ENCODE measurements around the gene C19orf25.

Gene C19orf25

DNA sequence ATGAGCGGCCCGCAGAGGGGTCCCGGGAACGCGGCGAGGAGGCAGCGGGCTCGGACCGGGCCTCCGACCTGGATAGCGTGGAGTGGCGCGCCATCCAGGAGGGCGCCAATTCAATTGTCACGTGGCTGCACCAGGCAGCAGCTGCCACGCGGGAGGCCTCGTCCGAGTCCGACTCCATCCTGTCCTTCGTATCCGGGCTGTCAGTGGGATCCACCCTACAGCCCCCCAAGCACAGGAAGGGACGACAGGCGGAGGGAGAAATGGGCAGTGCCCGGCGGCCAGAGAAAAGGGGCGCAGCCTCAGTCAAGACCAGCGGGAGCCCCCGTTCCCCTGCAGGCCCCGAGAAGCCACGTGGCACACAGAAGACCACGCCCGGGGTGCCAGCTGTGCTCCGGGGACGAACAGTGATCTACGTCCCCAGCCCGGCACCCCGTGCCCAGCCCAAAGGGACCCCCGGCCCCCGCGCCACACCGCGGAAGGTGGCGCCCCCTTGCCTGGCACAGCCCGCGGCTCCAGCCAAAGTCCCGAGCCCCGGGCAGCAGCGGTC lies 10.7 kb downstream of the C19orf25 start:
- Histone ChIP-seq H3K4me3 (ENCODE audit: low read depth, low read length) (peak overlapping the region; percentile 81), H3K4me1 (ENCODE audit: control insufficient read depth, insufficient read depth, low read length, unreplicated experiment) (peaks cover 2% of the 10 kb centered on the region), H2AFZ (ENCODE audit: low read length, unreplicated experiment) (no peak overlapping the region), H3K27me3 (ENCODE audit: insufficient read depth, low read length) (no peaks in the 10 kb centered on the region), H3K36me3 (ENCODE audit: insufficient read depth, low read length) (no peaks in the 10 kb centered on the region), H3K79me2 (ENCODE audit: control insufficient read depth, insufficient read depth, low read length, unreplicated experiment) (peaks cover 8% of the 10 kb centered on the region), H3K27ac (ENCODE audit: low read depth, low read length) (peak overlapping the region; percentile 47)

DNA sequence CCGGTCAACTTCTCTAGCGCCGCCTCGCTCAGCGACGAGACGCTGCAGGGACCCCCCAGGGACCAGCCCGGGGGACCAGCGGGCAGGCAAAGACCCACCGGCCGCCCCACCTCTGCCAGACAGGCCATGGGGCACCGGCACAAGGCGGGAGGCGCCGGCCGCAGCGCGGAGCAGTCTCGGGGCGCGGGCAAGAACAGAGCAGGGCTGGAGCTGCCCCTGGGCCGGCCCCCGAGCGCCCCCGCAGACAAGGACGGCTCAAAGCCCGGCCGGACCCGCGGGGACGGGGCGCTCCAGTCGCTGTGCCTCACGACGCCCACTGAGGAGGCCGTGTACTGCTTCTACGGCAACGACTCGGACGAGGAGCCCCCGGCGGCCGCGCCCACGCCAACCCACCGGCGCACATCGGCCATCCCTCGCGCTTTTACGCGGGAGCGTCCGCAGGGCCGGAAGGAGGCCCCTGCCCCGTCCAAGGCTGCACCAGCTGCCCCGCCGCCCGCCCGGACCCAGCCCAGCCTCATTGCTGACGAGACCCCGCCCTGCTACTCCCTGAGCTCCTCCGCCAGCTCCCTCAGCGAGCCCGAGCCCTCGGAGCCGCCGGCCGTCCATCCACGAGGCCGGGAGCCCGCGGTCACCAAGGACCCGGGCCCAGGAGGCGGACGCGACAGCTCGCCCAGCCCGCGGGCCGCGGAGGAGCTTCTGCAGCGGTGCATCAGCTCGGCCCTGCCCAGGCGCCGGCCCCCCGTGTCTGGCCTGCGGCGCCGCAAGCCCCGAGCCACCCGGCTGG lies 11.3 kb downstream of the C19orf25 start:
- peaks cover 8% of the 10 kb centered on the region for H3K79me2 ChIP-seq (ENCODE audit: control insufficient read depth, insufficient read depth, low read length, unreplicated experiment)
- no peak overlapping the region for H2AFZ ChIP-seq (ENCODE audit: low read length, unreplicated experiment)
- peak overlapping the region; percentile 47; the same call in 1 of the 2 replicates for H3K27ac ChIP-seq (ENCODE audit: low read depth, low read length)
- peaks cover 2% of the 10 kb centered on the region for H3K4me1 ChIP-seq (ENCODE audit: control insufficient read depth, insufficient read depth, low read length, unreplicated experiment)
- H3K27me3 ChIP-seq (ENCODE audit: insufficient read depth, low read length) = no peaks in the 10 kb centered on the region
- H3K4me3 ChIP-seq (ENCODE audit: low read depth, low read length) = peak overlapping the region; percentile 81
- H3K36me3 ChIP-seq (ENCODE audit: insufficient read depth, low read length) = no peaks in the 10 kb centered on the region

DNA sequence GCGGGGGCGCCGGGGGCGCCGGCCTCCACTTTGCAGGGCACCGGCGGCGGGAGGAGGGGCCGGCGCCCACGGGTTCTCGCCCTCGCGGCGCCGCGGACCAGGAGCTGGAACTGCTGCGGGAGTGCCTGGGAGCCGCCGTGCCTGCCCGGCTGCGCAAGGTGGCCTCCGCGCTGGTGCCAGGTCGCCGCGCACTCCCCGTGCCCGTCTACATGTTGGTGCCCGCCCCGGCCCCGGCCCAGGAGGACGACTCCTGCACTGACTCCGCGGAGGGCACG lies 11.9 kb downstream of the C19orf25 start:
- H3K36me3 ChIP-seq (ENCODE audit: insufficient read depth, low read length) = no peaks in the 10 kb centered on the region
- H3K4me3 ChIP-seq (ENCODE audit: low read depth, low read length) = peak overlapping the region; percentile 81
- H3K27ac ChIP-seq (ENCODE audit: low read depth, low read length) = no peak overlapping the region
- peaks cover 2% of the 10 kb centered on the region for H3K4me1 ChIP-seq (ENCODE audit: control insufficient read depth, insufficient read depth, low read length, unreplicated experiment)
- H3K27me3 ChIP-seq (ENCODE audit: insufficient read depth, low read length) = no peaks in the 10 kb centered on the region
- H3K79me2 ChIP-seq (ENCODE audit: control insufficient read depth, insufficient read depth, low read length, unreplicated experiment) = peaks cover 8% of the 10 kb centered on the region
- H2AFZ ChIP-seq (ENCODE audit: low read length, unreplicated experiment) = no peak overlapping the region

DNA sequence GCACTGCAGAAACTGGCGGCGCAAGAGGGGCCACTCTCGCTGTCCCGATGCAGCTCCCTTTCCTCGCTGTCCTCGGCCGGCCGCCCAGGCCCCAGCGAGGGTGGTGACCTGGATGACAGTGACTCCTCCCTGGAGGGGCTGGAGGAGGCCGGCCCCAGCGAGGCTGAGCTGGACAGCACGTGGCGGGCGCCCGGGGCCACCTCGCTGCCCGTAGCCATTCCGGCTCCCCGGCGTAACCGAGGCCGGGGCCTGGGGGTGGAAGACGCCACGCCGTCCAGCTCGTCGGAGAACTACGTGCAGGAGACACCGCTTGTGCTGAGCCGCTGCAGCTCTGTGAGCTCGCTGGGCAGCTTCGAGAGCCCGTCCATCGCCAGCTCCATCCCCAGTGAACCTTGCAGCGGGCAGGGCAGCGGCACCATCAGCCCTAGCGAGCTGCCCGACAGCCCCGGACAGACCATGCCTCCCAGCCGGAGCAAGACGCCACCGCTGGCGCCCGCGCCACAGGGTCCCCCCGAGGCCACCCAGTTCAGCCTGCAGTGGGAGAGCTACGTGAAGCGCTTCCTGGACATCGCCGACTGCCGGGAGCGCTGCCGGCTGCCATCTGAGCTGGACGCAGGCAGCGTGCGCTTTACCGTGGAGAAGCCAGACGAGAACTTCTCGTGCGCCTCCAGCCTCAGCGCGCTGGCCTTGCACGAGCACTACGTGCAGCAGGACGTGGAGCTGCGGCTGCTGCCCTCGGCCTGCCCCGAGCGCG lies 12.4 kb downstream of the C19orf25 start:
- Histone ChIP-seq H3K4me3 (ENCODE audit: low read depth, low read length) (peak overlapping the region; percentile 81; the same call in 1 of the 2 replicates), H3K27me3 (ENCODE audit: insufficient read depth, low read length) (no peaks in the 10 kb centered on the region)

DNA sequence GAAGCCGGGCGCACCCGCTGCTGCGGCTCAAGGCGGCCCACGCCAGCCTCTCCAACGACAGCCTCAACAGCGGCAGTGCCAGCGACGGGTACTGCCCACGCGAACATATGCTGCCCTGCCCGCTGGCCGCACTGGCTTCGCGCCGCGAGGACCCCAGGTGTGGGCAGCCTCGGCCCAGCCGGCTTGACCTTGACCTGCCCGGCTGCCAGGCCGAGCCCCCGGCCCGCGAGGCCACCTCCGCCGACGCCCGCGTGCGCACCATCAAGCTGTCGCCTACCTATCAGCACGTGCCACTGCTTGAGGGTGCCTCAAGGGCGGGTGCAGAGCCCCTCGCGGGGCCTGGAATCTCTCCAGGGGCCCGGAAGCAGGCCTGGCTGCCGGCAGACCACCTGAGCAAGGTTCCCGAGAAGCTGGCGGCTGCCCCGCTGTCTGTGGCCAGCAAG lies 13.0 kb downstream of the C19orf25 start:
- H2AFZ ChIP-seq (ENCODE audit: low read length, unreplicated experiment) = no peak overlapping the region
- no peak overlapping the region for H3K4me3 ChIP-seq (ENCODE audit: low read depth, low read length)
- no peaks in the 10 kb centered on the region for H3K4me1 ChIP-seq (ENCODE audit: control insufficient read depth, insufficient read depth, low read length, unreplicated experiment)
- H3K79me2 ChIP-seq (ENCODE audit: control insufficient read depth, insufficient read depth, low read length, unreplicated experiment) = peaks cover 8% of the 10 kb centered on the region
- H3K27ac ChIP-seq (ENCODE audit: low read depth, low read length) = no peak overlapping the region
- H3K36me3 ChIP-seq (ENCODE audit: insufficient read depth, low read length) = no peaks in the 10 kb centered on the region
- H3K27me3 ChIP-seq (ENCODE audit: insufficient read depth, low read length) = no peaks in the 10 kb centered on the region

More for the DNA sequence above, 12.4 kb downstream of the C19orf25 start:
- Histone ChIP-seq H3K36me3 (ENCODE audit: insufficient read depth, low read length) (no peaks in the 10 kb centered on the region), H2AFZ (ENCODE audit: low read length, unreplicated experiment) (no peak overlapping the region), H3K27ac (ENCODE audit: low read depth, low read length) (no peak overlapping the region), H3K4me1 (ENCODE audit: control insufficient read depth, insufficient read depth, low read length, unreplicated experiment) (peaks cover 2% of the 10 kb centered on the region), H3K79me2 (ENCODE audit: control insufficient read depth, insufficient read depth, low read length, unreplicated experiment) (peaks cover 8% of the 10 kb centered on the region)

DNA sequence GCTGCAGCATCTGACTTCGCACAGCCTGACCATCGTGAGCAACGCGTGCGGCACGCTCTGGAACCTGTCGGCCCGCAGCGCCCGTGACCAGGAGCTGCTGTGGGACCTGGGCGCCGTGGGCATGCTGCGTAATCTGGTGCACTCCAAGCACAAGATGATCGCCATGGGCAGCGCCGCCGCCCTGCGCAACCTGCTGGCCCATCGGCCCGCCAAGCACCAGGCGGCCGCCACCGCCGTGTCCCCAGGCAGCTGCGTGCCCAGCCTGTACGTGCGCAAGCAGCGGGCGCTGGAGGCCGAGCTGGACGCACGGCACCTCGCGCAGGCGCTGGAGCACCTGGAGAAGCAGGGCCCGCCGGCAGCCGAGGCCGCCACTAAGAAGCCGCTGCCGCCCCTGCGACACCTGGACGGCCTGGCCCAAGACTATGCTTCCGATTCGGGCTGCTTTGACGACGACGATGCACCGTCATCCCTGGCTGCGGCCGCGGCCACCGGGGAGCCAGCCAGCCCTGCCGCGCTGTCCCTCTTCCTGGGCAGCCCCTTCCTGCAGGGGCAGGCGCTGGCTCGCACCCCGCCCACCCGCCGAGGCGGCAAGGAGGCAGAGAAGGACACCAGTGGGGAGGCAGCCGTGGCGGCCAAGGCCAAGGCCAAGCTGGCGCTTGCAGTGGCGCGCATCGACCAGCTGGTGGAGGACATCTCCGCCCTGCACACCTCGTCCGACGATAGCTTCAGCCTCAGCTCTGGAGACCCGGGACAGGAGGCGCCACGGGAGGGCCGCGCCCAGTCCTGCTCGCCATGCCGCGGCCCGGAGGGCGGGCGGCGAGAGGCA lies 13.6 kb downstream of the C19orf25 start:
- H3K27me3 ChIP-seq (ENCODE audit: insufficient read depth, low read length) = no peaks in the 10 kb centered on the region
- no peak overlapping the region for H3K27ac ChIP-seq (ENCODE audit: low read depth, low read length)
- no peaks in the 10 kb centered on the region for H3K4me1 ChIP-seq (ENCODE audit: control insufficient read depth, insufficient read depth, low read length, unreplicated experiment)
- no peak overlapping the region for H2AFZ ChIP-seq (ENCODE audit: low read length, unreplicated experiment)
- no peak overlapping the region for H3K4me3 ChIP-seq (ENCODE audit: low read depth, low read length)
- H3K36me3 ChIP-seq (ENCODE audit: insufficient read depth, low read length) = no peaks in the 10 kb centered on the region
- H3K79me2 ChIP-seq (ENCODE audit: control insufficient read depth, insufficient read depth, low read length, unreplicated experiment) = peaks cover 8% of the 10 kb centered on the region

DNA sequence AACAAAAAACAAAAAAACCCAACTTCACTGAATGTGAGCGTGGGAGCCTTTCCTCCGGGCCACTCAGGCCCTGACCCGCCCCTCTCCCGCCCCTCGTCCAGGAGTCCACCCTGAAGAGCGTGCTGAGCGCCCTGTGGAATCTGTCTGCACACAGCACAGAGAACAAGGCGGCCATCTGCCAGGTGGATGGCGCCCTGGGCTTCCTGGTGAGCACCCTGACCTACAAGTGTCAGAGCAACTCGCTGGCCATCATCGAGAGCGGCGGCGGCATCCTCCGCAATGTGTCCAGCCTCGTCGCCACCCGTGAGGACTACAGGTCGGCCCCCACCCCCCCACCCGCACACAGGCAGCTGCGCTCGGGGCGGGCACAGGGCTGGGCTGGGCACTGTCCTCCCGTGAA lies 17.2 kb downstream of the C19orf25 start:
- Histone ChIP-seq H3K27ac (ENCODE audit: low read depth, low read length) (no peak overlapping the region), H2AFZ (ENCODE audit: low read length, unreplicated experiment) (no peak overlapping the region), H3K36me3 (ENCODE audit: insufficient read depth, low read length) (no peaks in the 10 kb centered on the region), H3K27me3 (ENCODE audit: insufficient read depth, low read length) (no peaks in the 10 kb centered on the region), H3K4me3 (ENCODE audit: low read depth, low read length) (no peak overlapping the region), H3K4me1 (ENCODE audit: control insufficient read depth, insufficient read depth, low read length, unreplicated experiment) (no peaks in the 10 kb centered on the region), H3K79me2 (ENCODE audit: control insufficient read depth, insufficient read depth, low read length, unreplicated experiment) (peaks cover 4% of the 10 kb centered on the region)

DNA sequence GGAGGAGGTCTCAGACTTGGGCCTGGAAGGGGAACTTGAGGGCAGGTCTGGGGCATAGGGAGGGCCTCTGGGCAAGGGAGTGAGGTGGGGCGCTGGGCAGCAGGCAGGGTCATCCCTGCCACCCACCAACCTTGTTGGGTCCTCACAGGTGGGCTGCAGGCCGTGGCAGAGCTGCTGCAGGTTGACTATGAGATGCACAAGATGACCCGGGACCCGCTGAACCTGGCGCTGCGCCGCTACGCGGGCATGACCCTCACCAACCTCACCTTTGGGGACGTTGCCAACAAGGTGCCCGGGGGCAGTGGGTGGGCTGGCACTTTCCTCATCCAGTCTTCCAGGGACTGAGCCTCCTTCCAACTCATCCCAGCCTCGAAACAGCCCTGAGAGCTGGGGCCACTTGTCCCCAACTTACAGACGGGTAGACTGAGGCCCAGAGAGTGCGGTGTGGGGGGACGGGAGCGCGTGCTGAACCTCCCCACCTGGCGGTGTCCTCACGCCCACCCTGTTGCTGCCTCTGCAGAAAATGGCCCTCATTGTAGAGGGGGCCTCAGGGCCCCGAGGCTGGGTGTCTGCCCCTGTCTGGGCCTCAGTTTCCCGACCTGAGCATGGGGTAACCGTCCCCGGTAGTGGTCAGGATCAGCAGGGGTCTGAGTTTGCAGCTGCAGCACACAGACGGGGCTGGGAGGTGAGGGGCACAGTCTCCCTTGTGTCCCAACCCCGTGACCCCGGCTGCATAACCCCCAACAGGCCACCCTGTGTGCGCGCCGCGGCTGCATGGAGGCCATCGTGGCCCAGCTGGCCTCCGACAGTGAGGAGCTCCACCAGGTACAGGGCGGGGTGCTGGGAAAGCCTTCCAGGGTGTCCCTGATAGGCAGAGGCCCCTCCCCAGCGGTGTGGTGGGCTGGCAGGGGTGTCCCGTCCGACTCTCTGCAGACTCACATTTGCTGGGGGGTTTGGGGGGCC lies 18.7 kb downstream of the C19orf25 start:
- Histone ChIP-seq H3K4me3 (ENCODE audit: low read depth, low read length) (no peak overlapping the region), H3K4me1 (ENCODE audit: control insufficient read depth, insufficient read depth, low read length, unreplicated experiment) (no peaks in the 10 kb centered on the region), H3K36me3 (ENCODE audit: insufficient read depth, low read length) (no peaks in the 10 kb centered on the region), H2AFZ (ENCODE audit: low read length, unreplicated experiment) (no peak overlapping the region), H3K79me2 (ENCODE audit: control insufficient read depth, insufficient read depth, low read length, unreplicated experiment) (no peaks in the 10 kb centered on the region), H3K27me3 (ENCODE audit: insufficient read depth, low read length) (no peaks in the 10 kb centered on the region), H3K27ac (ENCODE audit: low read depth, low read length) (no peak overlapping the region)

DNA sequence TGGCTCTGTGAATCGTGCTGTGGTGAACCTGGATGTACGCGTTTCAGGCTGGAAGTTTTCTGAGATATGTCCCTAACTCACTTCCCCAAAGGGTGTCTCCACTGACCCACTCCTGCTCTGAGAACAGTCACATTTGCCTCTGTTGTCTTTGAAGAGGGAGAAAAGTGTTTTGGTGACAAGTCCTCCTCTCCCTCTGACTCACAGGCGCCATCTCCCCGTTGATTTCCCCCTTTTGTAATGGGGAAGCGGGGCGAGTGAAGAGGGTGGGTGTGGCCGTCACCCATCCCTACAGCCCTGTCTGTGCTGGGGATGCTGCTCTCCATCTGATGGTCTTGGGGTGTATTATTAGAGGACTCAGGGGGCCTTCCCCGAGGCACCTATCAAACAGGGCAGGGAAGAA lies 19.5 kb downstream of the C19orf25 start:
- Histone ChIP-seq H3K79me2 (ENCODE audit: control insufficient read depth, insufficient read depth, low read length, unreplicated experiment) (no peaks in the 10 kb centered on the region), H3K4me3 (ENCODE audit: low read depth, low read length) (no peak overlapping the region), H3K36me3 (ENCODE audit: insufficient read depth, low read length) (no peaks in the 10 kb centered on the region), H3K27me3 (ENCODE audit: insufficient read depth, low read length) (no peaks in the 10 kb centered on the region), H3K4me1 (ENCODE audit: control insufficient read depth, insufficient read depth, low read length, unreplicated experiment) (no peaks in the 10 kb centered on the region), H2AFZ (ENCODE audit: low read length, unreplicated experiment) (no peak overlapping the region), H3K27ac (ENCODE audit: low read depth, low read length) (no peak overlapping the region)
